Stimulated activated CD8-positive, alpha-beta memory T cell treated with anti-CD3 and anti-CD28 coated beads, Interleukin-2, amount 100 ng/mL, for 48 hours (primary cell): ENCODE measurements around the gene OPA3.

Source experiments
- DNase-seq, 2 donors: peaks; one replicate each; pipeline ENCODE4 v3.0.0-alpha.2; 2020; ENCODE audit warnings: low read depth in 2 of 2

Gene OPA3

DNA sequence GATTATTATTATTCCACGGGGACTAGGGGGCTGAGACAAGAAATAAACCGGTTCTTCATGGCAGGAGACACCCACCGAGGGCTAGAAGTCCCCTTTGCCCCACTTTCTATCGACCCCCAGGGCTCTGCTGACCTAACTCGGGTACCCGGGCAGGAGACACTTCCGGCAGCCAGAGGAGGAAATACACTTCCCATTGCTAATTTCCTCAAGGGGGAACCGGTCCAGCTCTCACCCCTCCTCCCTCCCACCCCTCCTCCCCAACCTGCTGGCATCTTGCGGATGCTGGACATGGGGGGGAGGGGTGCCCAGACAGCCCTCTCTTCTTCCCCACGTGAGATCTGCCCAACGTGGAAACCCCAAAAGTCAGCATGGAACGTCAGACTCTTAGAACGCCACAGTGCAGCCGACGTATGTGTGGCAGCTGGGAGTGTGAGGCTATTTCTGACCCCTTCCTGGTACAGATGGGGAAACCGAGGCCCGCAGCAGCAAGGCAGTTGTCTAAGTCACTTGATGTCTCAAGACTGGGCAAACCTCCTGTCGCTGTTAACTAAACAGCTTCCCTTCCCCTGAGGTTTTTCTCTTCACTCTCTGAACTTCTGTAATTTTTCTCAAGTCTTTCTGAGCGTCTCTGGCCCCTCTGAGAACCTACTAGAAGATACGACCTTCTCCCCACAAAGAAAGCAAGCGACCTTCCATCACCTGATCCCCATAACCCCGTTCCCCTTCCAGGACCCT is 13.8 kb upstream of the OPA3 start:
- no peak for DNase-seq

DNA sequence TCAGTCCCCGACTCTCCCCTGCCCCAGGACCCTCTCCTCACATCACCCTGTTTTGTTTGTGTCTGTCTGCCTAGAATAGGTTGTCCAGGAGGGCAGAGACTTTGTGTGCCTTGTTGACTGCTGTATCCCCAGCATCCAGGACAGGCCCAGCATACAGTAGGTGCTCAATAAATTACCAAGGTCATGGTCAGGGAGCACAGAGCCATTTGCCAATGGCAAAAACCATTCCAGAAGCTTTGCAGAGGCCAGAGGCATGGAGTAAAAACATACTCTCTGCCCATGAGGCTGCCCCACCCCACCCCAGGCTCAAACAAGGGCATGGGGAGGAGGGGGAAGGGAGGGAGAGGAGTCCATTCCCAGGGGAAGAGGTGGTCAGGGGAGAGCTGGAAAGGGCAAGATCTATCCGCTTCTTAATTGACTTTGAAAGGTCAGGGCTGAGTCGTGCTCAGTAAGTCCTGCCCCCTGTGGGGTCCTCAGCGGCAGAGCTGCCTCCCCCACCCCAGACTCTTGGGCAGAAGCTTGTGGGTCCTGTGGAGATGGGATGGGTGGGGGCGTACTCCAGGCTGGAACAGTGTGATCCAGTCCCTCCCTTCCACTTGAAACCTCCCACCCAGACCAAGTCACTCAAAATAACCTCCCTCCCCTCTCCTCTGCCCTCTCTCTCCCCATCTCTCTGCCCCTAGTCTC is 13.0 kb upstream of the OPA3 start:
- DNase-seq: no peak

DNA sequence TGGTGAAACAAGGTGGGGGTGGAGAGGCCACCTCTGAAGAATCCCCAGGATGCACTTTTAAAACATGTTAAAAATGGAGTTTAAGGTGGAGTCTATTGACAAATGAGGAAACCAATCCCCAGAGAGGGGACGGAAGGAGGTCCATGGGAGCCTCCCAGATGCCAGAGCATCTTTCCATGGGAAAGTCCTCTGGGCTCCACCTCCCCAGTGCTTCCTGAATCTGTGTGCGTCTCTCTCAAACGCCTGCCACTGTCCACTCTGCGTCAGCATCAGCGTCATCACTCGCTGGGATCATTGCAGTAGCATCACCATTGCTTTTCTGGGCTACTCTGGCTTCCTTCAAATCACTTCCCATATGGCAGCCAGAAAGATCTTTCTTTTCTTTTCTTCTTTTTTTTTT is 11.2 kb upstream of the OPA3 start:
- no peak for DNase-seq

DNA sequence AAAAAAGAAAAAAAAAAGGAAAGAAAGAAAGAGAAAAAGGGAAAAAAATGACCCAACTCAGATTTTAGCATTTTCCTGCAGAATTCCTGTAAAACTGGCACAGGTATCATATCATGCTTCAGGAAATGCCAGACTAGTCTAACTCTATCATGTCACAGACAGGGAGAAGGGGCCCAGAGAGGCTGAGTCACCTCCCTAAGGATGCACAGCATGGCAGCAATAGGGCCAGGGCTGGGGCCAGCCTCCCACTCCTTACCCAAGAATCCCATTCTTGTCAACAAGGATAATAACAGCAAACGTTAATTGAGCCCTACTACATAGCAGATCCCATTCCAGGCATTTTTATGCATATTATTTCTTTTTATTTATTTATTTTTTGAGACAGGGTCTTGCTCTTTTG is 8.9 kb upstream of the OPA3 start:
- no peak for DNase-seq

DNA sequence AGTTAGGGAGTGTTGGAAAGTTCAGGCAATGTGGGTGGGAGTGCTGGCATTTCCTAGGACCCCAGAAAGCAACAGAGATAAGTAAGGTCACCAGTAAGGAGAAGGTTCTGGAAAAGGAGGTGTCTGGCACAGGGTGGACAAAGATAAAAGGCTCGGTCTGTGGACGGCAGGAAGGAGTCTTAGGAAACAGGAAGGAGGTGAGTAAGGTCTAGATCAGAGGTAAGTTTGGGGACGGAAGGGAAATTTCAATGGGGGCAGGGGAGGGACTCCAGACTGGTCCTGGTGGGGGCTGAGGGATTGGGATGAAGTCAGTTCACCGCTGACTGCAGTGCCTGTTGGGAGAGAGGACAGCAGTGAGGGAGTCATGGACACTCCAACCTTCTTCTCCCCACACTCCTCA is 7.8 kb upstream of the OPA3 start:
- DNase-seq: no peak

DNA sequence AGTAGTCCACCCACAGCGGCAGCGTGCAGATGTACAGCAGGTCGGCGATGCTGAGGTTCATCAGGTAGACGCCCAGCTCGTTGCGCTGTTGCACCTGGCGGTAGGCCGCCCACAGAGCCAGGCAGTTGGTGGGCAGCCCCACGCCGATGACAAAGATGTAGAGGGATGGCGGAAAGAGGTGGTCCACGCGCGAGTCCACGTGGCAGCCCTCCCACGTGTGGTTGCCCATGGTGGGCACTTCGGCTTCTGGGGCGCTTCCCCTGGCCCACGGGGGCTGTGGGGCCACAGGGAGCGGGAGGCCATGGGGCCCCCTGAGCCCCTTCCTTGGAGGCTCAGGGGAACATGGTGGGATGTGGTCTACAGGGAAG is 7.0 kb upstream of the OPA3 start:
- DNase-seq: no peak

DNA sequence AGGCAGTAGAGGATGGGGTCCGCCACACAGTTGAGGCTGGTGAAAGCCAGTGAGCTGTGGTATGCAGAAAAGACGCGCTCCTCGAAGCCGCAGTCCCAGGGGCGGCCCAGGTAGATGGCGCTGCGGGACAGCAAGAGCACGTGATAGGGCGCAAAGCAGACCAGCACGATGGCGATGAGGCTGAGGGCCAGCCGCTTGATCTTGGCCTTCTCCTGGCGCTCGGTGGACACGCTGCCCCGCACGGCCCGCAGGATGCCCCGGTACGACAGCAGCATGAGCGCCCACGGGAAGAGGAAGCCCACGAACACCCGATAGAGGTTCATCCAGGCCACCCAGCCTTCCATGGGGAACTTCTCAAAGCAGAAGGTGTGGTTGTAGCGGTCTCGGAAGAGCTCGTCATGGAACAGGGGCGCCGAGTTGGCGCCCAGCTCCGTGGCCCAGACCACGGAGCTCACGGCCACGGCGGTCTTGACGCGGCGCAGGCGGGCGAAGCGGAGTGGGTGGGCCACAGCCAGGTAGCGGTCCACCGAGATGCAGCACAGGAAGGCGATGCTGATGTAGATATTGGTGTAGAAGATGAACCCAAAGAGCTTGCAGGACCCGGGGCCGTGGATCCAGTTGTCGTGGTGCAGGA is 6.5 kb upstream of the OPA3 start:
- DNase-seq: peak; percentile 27 to 28

DNA sequence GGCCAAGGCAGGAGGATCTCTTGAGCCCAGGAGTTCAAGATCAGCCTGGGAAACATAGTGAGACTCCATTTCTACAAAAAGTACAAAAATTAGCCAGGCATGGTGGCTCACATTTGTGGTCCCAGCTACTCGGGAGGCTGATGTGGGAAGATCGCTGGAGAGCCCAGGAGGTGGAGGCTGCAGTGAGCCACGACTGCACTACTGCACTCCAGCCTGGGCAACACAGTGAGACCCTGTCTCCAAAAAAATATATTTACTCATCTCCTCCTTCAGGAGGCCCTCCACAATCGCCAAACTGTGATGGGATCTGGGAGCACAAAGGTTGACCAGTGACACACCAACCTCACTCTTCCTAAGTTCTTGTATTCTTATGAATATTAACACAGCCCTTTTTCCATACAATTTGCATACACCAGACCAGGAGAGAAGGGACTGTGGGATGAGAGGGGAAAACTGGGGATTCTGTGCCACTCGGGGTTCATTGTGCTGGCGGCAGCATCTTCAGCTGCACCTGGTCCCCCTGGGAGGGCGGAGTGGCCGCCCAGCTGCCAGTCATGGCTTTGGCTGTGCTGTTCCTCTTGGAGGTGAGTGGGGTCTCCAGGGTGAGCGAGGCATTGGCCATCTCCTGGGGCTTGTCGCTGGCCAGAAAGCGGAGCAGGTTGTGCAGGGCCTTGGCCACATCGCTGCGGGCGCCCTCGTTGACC is 5.8 kb upstream of the OPA3 start:
- no peak for DNase-seq

DNA sequence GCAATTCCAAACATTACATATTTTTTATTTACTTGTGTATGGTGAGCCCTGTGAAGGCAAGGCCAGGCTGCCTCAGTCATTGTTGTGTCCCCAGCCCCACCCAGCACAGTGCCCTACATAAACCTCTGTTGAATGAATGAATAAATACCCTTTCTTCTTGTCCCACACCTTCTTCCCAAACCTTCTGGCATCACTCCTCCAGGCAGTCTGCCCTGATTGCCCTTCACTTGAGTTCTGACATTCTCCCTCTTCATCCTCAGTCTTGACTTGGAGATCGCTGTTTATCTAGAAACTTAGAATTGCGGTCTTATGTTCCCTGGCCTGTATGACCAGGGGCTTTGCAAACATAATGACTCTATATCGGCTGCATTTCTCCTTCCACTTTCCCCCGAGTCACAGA is 5.2 kb upstream of the OPA3 start:
- DNase-seq: no peak

DNA sequence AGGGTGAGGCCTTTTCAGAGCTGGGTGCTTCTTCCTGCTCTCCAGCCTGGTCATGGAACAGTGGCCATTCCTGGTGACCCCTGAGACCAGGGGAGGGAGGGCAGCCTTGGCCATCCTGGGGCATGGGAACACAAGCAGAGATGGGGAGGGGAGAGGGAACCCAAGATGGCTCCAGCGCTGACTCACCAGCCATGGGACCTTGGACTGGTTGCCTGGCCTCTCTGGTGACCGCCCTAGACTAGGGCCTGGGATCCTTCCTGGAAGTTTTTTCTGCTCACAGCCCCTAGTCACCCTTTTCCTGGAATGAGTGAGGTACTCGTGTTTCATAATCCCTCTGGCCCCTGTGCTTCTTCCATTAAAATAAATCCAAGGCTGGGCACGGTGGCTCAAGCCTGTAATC is 3.3 kb upstream of the OPA3 start:
- no peak for DNase-seq

DNA sequence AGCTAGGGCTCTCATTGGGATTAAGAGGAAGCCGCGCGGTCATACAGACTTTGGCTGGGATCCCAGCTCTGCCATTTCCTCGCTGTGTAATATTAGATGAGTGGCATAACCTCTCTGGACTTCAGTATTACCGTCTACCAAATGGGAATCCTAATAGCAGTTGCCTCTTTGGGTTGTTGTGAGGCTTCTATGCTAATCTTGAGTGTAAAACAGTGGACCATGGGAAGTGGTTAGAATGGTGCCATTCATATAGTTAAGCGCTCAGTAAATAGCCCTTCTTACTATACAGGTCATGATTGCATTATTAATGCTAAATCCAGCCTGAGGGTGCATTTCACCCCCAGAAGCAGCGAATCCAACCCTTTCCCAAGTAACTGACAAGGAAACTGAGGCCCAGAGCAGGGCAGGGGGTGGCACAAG is 566 bp upstream of the OPA3 start:
- DNase-seq: no peak

DNA sequence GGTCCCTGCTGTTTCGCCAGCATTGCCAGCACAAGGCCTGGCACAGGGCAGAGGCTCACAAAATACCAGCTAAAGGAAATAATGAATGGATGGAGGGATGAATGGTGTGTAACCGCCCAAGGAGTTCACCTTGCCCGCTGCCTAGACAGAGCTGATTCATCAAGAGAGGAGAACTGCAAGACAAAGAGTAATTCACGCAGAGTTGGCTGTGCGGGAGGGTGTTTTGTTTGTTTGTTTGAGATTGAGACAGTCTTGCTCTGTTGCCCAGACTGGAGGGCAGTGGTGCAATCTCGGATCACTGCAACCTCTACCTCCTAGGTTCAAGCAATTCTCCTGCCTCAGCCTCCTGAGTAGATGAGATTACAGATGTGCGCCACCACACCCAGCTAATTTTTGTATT is 3.0 kb downstream of the OPA3 start:
- no peak for DNase-seq

DNA sequence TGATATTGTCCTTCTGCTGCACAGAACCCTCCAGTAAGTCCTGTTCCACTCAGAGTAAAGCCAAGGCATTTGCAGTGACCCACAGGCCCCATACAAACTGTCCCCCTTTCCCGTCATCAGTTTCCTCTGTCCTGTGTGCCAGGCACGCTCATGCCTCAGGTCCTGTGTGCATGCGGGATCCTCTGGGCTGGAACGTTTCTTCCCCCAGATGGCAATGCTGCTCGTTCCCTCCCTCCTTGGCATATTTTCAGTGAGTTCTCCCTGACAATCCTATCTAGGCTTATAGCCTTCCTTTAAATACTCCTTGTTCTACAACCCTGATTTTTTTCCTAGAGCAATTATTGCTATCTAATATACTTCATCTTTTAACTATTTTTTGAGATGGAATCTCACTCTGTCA is 5.7 kb downstream of the OPA3 start:
- DNase-seq: no peak

DNA sequence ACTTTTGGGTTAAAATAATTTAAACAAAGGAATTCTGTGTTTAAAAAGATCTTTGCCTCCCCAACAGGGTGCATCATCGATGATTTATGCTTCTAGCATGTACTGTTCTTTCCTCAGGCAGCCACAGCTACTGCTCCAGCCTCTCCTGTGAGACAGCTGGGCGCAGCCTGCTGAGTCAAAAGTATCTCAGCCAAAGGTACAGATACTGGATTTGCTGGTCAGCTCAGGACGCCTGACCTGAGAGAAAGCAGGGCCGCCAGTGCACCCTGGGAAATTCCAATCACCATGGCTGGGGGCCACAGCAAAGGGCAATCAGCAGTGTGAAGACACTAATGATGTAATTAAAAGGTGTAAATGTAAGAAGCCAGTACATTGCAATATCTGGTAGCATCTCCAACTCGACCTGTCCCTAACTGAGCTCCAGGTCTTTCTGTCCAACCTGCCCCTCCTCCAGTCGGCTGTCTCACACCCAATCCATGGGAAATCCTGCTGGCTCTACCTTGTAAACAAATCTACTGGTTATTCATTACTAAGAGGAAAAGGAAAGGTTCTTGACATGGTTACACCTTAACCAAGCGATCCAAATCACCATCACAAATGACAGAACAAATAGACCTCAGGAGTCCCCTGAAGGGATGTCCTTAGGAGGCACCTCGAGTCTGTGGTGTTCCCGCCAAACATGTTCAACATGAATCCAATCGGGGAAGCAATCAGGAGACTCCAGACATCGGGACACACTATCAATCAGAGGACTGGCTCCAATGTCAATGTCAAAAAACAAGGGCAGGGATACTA is 7.3 kb downstream of the OPA3 start:
- no peak for DNase-seq

DNA sequence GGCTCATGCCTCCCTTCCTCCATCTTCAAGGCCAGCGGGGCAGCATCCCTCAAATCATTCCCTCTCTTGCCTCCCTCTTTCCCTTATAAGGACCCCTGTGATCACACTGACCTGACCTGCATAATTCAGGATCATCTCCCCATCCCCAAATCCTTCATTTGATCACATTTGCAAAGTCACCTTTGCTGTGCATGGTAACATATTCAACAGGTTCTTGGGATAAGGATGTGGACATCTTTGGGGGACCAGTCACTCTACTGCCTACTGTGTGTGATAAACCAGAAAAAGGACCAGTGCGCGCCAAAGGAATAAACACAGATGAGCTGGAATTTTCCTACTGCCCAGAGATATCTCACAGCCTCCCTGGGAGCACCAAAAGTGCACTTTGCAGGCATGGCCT is 7.9 kb downstream of the OPA3 start:
- DNase-seq: no peak

DNA sequence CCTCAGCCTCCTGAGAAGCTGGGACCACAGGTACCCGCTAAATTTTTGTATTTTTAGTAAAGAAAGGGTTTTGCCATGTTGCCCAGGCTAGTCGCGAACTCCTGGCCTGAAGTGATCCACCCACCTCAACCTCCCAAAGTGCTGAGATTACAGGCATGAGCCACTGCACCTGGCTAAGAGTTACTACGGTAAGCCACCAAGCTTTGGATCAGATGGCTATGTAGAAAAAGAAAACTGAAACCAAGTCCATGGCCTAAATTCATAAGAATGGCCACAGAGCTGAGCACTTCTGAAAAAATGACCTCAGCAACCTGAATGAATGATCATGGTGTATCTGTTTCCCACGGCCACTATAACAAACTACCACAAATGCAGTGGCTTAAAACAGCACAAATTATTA is 9.4 kb downstream of the OPA3 start:
- DNase-seq: no peak

DNA sequence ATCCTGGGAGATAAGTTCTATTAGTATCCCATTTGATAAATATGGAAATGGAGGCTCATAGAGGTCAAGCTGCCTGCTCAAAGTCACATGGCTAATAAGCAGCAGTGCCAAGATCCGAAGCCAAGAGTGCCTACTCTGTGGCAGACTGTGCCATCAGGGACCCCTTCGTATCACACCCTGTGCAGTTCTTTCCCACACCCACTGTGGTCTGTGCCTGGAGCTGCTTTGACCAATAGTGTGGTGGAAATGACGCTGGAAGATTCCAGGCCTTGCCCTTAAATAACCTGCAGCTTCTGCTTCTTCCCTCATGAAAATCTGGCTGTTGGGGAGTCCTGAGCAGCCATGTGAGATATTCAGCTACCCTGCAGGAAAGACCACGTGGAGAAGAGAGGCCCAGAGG is 10.1 kb downstream of the OPA3 start:
- no peak for DNase-seq

DNA sequence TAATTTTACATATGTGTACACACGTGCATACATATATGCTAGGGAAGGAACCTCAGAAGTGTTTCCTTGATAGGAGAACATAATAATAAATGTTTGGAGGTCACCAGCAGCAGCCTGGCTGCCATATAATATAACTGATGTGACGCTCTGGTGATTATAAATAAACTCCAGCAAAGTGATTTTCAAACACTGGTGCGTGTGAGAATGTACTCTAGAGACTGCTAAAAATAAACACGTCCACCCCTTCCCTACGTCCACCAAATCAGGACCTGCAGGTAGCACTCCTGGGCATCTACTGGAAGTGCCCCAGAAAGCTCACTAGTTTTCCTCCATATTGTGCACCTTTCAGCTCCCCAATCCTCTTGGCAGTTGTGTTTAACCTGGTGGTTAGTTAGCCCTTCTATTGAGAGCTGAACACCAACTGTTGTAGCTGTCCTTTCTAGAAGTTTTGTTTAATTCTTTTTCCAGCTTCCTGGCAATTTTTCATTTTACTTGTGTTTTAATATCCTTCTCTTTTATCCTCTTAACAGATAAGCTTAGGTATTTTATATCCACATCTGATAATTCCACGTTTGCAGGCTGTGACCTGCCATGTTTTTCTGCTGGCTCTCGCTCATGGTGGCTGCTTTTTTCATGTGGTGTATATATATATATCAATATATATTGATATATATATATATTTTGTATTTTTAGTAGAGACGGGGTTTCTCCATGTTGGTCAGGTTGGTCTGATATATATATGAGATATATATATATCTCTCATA is 13.0 kb downstream of the OPA3 start:
- DNase-seq: no peak

DNA sequence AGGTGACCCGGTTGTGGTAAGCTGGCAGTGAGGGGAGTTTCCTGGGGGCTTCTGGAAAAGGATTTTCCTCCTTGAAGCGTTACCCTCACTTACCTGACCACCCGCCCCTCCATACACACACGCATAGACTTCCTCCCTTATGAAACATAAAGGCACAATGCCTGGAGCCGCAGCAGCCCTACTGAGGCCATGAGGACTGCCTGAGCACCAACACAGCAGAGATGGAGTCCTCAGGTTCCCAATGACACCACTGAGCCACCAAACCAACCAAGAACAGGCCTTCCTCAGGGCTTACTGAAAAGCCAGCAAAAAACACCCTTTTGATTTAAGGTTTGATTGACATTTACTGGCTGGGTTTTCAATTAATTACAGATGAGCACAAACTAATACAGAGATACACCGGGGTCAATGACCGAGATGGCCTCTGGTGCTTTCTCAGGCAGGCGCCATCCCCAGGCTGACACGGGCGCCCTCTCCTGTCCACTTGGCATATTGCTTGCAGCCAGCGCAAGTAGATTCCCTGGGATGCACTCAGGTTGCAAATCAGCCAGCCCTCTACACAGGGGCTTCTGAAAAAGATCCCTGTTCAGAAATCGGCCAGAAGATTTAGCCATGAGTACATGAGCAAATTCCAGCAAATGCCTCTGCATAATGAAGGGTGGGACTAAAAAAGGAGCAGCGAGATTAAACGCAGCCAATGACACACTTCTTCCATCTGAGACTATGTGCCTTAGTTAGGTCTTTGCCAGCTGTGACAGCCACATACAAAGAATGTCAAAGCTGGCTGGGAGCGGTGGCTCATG is 14.8 kb downstream of the OPA3 start:
- peak; percentile 47 to 60 for DNase-seq

DNA sequence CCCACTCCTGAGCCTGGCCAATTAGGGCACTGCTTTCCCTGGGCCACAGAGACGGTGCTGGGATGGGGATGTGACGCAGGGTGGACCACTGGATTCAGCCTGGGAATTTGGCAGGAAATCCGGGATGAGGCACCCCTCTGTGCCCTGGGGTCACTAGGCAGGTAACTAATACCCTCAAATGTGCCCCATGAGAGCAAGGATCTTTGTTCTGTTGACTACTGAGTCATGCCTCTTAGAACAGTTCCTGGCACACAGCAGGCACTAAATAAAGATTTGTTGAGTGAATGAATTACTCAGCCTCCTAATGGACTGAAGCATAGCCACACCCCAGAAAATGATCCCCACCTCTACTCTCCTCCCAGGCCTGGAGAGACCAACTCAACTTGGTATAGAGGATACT is 15.9 kb downstream of the OPA3 start:
- no peak for DNase-seq
